Stimulated activated CD4-positive, alpha-beta T cell treated with anti-CD3 and anti-CD28 coated beads, Interleukin-4, amount 100 ng/mL, for 4 hours (primary cell): ENCODE data around the gene NCBP1.

Source experiments
- DNase-seq, 2 experiments: peaks; one replicate each; pipeline ENCODE4 v3.0.0-alpha.2; 2020

Gene NCBP1

DNA sequence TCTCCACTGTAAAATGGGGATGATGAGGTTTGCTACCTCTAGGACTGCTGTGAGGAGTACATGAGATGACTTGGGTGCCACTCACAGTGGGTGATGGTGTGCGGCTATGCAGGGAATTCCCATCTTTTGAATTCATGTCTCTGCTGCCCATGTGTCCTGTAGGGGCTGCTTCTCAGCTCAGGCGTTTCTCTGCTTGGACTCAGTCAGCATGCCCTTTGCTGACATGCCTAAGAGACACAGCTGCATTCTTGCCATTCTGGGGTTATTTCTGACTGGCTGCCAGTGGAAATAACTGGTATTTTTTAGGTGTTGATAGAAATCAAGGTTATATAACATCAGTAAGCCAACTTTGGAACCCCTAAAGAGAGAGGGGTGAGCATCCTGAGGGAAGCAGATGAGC is 87.8 kb downstream of the NCBP1 start:
- no peak for DNase-seq

DNA sequence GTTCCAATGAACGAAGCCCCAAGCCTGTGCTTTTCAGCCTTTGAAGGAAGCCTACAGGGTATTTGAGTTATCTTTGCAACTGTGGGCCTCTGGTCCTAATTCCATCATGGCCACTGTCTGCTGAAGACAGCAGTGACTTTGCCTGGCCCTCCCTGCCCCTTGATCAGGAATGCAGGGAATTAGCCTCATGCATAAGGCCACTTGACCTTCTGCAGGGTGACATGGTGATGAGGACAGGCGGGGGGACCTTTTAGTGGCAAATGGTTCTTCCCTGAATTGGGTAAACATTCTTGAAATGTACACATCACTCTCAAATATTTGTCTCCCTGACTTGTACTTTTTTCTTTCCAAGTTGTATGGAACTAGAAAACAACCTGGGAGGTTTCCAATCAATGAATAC is 88.7 kb downstream of the NCBP1 start:
- DNase-seq: no peak
